ENCODE data around the gene ZNF780B.

The ZNF780B gene

GRCh38 chr19:40055832-40056504 is at the start of gene ZNF780B:
Gene ZNF780B, minus strand, starts transcription at chr19:40056231. Its CDS starts 5,899 bp downstream, at chr19:40050332.
- H3K4me3 Mint-ChIP-seq, result peak within 1 kb of the TSS; percentile 99
- peaks cover 24% of the 10 kb centered on the region for H3K9me3 Mint-ChIP-seq
- peaks cover 57% of the 10 kb centered on the region for H3K4me1 Mint-ChIP-seq
- peaks cover 29% of the 10 kb centered on the region for H3K36me3 Mint-ChIP-seq
- H3K27ac Mint-ChIP-seq, result peak within 1 kb of the TSS; percentile 98
- no peaks in the 10 kb centered on the region for H3K27me3 Mint-ChIP-seq

GRCh38 chr19:40104754-40105153 is 48.7 kb upstream of the ZNF780B start:
- Mint-ChIP-seq H3K4me1 (no peaks in the 10 kb centered on the region), H3K4me3 (no peak overlapping the region), H3K27me3 (no peaks in the 10 kb centered on the region), H3K36me3 (no peaks in the 10 kb centered on the region), H3K27ac (no peak overlapping the region), H3K9me3 (no peaks in the 10 kb centered on the region)

DNA sequence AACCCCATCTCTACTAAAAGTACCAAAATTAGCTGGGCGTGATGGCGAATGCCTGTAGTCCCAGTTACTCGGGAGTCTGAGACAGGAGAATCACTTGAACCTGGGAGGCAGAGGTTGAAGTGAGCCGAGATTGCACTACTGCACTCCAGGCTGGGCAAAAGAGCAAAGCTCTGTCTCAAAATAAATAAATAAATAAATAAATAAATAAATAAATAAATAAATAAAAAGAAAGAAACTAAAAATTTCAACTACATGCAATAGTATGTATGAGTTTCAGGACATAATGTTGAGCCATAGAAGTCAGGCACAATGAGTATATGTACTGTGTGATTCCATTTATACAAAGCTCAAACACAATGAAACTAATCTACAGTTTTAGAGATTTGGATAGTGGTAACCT is 47.6 kb upstream of the ZNF780B start:
- Mint-ChIP-seq H3K4me3 (no peak overlapping the region), H3K27me3 (no peaks in the 10 kb centered on the region), H3K27ac (no peak overlapping the region), H3K36me3 (no peaks in the 10 kb centered on the region), H3K9me3 (no peaks in the 10 kb centered on the region), H3K4me1 (no peaks in the 10 kb centered on the region)

DNA sequence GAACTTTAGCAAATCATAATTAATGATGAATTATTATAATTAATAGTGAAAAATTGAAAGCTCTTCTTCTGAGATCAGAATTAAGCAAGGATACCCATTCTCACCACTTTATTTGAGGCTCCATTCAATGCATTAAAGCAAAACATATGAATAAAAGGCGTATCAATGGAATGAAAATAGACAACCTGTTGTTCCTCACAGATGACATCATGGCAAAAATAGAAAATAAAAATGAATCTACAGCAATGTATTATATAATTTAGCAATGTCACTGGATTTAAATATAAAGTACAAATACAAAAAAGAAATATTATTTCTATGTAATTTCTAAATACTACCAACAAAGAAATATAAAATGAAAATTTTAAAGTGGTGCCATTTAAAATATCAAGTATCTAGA is 45.8 kb upstream of the ZNF780B start:
- Mint-ChIP-seq H3K27me3 (no peaks in the 10 kb centered on the region), H3K4me3 (no peak overlapping the region), H3K4me1 (no peaks in the 10 kb centered on the region)

DNA sequence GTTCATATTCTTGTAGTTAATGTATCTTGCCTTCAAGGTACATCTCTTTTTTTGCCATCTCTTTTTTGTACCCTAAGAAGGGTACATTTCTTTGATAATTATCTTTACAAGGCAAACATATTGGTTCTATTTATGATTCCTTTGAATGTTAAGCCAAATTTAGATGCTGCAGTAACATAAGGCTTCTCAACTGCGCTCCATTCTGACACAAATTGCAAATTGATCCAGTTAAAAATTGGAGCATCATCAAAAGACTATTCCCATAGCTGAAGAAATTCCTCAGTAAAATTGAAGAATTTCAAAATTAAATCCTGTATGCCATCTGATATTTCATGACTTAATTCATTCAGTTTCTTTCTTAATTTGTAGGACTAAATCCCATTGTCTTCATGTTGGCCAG is 37.4 kb upstream of the ZNF780B start:
- H3K4me3 Mint-ChIP-seq, result no peak overlapping the region
- peaks cover 7% of the 10 kb centered on the region for H3K27me3 Mint-ChIP-seq

More for the DNA sequence above, 45.8 kb upstream of the ZNF780B start:
- Mint-ChIP-seq H3K36me3 (no peaks in the 10 kb centered on the region), H3K9me3 (no peaks in the 10 kb centered on the region), H3K27ac (no peak overlapping the region)

GRCh38 chr19:40091205-40092129 is 35.4 kb upstream of the ZNF780B start:
- Mint-ChIP-seq H3K4me3 (peak overlapping the region; percentile 100), H3K27me3 (peaks cover 7% of the 10 kb centered on the region), H3K27ac (peak overlapping the region; percentile 99), H3K36me3 (peaks cover 17% of the 10 kb centered on the region), H3K4me1 (peaks cover 50% of the 10 kb centered on the region), H3K9me3 (no peaks in the 10 kb centered on the region)

More for the DNA sequence above, 37.4 kb upstream of the ZNF780B start:
- Mint-ChIP-seq H3K36me3 (peaks cover 9% of the 10 kb centered on the region), H3K4me1 (peaks cover 34% of the 10 kb centered on the region), H3K27ac (no peak overlapping the region), H3K9me3 (no peaks in the 10 kb centered on the region)

- peak within 1 kb of the TSS; percentile 100 for H3K4me3 Mint-ChIP-seq
- H3K36me3 Mint-ChIP-seq, result peaks cover 13% of the 10 kb centered on the region
- peaks cover 50% of the 10 kb centered on the region for H3K4me1 Mint-ChIP-seq
- peak within 1 kb of the TSS; percentile 99 for H3K27ac Mint-ChIP-seq
- peaks cover 3% of the 10 kb centered on the region for H3K27me3 Mint-ChIP-seq
- H3K9me3 Mint-ChIP-seq, result no peaks in the 10 kb centered on the region
Measured at GRCh38 chr19:40090241-40091204, 34.5 kb upstream of the ZNF780B start, which contains the start of gene ZNF780A. Gene ZNF780A, minus strand, starts transcription at chr19:40090943. Its CDS starts 6,190 bp downstream, at chr19:40084753.

DNA sequence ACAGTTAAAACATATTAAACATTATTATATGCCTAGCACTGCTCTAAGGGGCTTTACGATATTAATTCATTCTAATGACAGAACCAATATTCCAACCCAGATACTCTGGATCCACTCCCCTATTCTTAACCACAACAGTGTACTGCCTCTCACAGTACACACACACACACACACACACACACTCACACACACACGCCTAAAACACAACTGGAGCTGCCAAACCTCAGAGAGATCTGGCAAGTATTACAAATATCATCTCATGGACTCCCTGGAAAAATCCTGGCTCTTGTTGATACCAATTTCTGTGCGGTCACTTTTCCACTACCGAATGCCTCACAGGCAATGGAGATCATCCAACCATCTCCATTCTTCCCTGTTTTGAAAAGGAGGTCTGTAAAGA is 33.4 kb upstream of the ZNF780B start:
- peaks cover 11% of the 10 kb centered on the region for H3K36me3 Mint-ChIP-seq
- no peaks in the 10 kb centered on the region for H3K9me3 Mint-ChIP-seq
- H3K27ac Mint-ChIP-seq, result peak overlapping the region; percentile 99
- peaks cover under 1% of the 10 kb centered on the region for H3K27me3 Mint-ChIP-seq
- H3K4me1 Mint-ChIP-seq, result peaks cover 50% of the 10 kb centered on the region
- H3K4me3 Mint-ChIP-seq, result peak overlapping the region; percentile 100

DNA sequence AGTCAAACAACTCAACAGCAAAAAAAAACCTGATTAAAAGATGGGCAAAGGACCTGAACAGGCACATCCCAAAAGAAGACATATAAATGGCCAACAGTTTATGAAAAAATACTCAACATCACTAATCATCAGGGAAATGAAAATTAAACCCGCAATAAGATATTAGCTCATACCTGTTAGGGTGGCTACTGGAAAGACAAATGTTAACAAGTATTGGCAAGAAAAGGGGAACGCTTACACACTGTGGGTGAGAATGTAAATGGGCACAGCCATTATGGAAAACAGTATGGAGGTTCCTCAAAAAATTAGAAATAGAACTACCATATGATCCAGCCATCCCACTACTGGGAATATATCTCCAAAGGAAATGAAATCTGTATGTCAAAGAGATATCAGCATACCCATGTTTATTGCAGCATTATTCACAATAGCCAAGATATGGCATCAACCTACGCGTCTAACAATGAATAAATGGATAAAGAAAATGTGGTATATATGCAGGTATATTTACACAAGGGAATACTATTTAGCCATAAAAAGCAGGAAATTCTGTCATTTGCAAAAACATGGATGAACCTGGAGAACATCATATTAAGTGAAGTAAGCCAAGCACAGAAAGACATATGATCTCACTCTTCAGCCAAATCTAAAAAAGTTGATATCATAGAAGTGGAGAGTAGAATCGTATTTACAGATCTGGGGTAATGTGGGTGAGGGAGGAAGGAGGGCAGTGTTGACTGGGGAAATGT is 32.4 kb upstream of the ZNF780B start:
- H3K4me3 Mint-ChIP-seq, result peak overlapping the region; percentile 40
- H3K9me3 Mint-ChIP-seq, result no peaks in the 10 kb centered on the region
- H3K4me1 Mint-ChIP-seq, result peaks cover 50% of the 10 kb centered on the region
- peak overlapping the region; percentile 77 for H3K27ac Mint-ChIP-seq
- peaks cover 13% of the 10 kb centered on the region for H3K36me3 Mint-ChIP-seq
- H3K27me3 Mint-ChIP-seq, result no peaks in the 10 kb centered on the region

DNA sequence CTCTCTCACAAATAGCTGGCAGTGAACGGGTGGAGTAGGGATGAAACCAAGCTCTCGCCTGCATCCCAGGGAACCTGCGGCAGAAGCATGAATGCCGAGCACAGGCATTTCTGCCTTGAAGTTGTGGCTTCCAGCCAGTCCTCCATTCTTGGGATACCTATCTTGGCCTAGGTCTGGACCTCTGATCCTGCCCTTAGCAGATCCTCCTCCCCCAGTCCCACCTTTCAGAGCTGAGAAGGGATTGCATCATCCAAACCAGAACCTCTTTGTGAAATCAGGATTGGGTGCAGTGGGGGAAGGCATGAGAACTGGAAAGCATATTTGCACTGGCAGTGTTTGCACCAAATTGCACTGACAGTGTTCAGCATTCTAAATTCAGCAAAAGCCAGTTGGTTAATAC is 28.9 kb upstream of the ZNF780B start:
- Mint-ChIP-seq H3K36me3 (peaks cover 32% of the 10 kb centered on the region), H3K27ac (peak overlapping the region; percentile 39), H3K9me3 (no peaks in the 10 kb centered on the region), H3K27me3 (no peaks in the 10 kb centered on the region), H3K4me1 (peaks cover 31% of the 10 kb centered on the region), H3K4me3 (no peak overlapping the region)

DNA sequence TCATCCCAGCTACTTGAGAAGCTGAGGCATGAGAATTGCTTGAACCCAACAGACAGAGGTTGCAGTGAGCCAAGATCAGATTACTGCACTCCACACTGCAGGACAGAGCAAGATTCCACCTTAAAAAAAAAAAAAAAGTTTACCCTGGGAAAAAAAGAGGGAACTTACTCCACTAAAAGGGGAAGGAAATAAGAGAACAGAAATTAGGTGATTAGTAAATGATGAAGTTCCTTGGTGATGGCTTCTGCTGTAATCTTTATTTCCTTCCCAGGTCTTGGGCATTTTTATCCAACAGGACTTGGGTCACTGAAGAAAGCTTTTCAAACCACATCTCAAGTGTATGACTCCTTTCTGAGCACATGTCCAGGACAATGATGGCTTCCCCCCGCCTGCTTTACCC is 25.4 kb upstream of the ZNF780B start:
- Mint-ChIP-seq H3K36me3 (peaks cover 54% of the 10 kb centered on the region), H3K9me3 (peaks cover 26% of the 10 kb centered on the region), H3K4me3 (no peak overlapping the region), H3K4me1 (no peaks in the 10 kb centered on the region), H3K27ac (no peak overlapping the region), H3K27me3 (no peaks in the 10 kb centered on the region)

DNA sequence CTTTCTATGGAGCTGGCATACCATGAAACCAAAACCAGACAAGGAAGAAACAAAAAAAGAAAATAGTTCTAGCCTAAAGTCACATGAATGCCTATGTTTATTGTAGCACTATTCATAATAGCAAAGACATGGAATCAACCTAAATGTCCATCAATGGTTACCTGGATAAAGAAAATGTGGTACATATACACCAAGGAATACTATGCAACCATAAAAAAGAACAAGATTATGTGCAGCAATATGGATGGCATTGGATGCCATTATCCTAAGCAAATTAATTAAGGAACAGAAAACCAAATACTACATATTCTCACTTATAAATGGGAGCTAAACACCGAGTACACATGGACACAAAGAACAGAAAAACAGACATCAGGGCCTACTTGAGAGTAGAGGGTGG is 24.3 kb upstream of the ZNF780B start:
- no peaks in the 10 kb centered on the region for H3K27me3 Mint-ChIP-seq
- H3K36me3 Mint-ChIP-seq, result peaks cover 65% of the 10 kb centered on the region

DNA sequence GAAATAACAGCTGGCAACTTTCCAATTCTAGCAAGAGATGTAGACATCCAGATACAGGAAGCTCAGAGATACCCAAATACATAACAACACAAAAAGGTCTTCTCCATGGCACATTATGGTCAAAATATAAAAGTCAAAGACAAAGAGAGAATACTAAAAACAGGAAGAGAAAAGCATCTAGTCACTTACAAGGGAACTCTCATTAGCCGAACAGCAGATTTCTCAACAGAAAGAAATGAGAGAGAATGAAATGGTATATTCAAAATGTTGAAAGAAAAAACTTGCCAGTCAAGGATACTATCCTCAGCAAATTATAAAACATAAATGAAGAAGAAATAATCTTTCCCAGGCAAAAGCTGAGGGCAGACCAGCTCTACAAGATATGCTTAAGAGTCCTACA is 22.3 kb upstream of the ZNF780B start:
- no peaks in the 10 kb centered on the region for H3K27me3 Mint-ChIP-seq
- peaks cover 82% of the 10 kb centered on the region for H3K36me3 Mint-ChIP-seq

More for the DNA sequence above, 24.3 kb upstream of the ZNF780B start:
- Mint-ChIP-seq H3K4me3 (no peak overlapping the region), H3K4me1 (no peaks in the 10 kb centered on the region), H3K27ac (no peak overlapping the region), H3K9me3 (peaks cover 26% of the 10 kb centered on the region)

DNA sequence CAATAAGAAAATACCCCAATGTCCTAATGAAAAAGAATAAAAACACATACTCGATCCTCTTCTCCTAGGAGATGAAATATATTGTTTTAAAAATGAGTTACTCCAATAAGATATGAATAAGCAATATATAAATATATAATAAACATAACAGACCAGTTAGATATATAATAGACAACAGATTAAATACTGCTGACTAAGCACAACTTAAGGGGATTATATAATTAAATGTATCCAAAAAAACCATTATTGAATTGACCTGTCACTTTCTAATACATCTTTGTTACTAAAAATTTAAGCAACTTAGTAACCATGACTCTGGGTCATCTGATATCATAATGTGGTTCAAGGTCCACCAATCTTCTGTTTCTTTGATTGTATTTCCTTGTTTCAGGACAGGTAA is 14.0 kb upstream of the ZNF780B start:
- H3K4me1 Mint-ChIP-seq, result no peaks in the 10 kb centered on the region
- peaks cover 41% of the 10 kb centered on the region for H3K36me3 Mint-ChIP-seq
- H3K9me3 Mint-ChIP-seq, result peaks cover 10% of the 10 kb centered on the region
- H3K27me3 Mint-ChIP-seq, result no peaks in the 10 kb centered on the region
- H3K4me3 Mint-ChIP-seq, result no peak overlapping the region
- no peak overlapping the region for H3K27ac Mint-ChIP-seq

More for the DNA sequence above, 22.3 kb upstream of the ZNF780B start:
- H3K9me3 Mint-ChIP-seq, result peaks cover 26% of the 10 kb centered on the region
- no peaks in the 10 kb centered on the region for H3K4me1 Mint-ChIP-seq
- H3K4me3 Mint-ChIP-seq, result no peak overlapping the region
- H3K27ac Mint-ChIP-seq, result no peak overlapping the region

Measured in activated naive CD4-positive, alpha-beta T cell treated with anti-CD3 and anti-CD28 coated beads, Interleukin-2, amount 50 U/mL, for 24 hours (primary cell).